Measurements from ENCODE around the gene RNF32.
"Not testable (repeated sequence)": the region's sequence is repeated elsewhere in the genome, so short reads cannot be mapped to it uniquely, and the experiment has no call there.

The RNF32 gene

DNA sequence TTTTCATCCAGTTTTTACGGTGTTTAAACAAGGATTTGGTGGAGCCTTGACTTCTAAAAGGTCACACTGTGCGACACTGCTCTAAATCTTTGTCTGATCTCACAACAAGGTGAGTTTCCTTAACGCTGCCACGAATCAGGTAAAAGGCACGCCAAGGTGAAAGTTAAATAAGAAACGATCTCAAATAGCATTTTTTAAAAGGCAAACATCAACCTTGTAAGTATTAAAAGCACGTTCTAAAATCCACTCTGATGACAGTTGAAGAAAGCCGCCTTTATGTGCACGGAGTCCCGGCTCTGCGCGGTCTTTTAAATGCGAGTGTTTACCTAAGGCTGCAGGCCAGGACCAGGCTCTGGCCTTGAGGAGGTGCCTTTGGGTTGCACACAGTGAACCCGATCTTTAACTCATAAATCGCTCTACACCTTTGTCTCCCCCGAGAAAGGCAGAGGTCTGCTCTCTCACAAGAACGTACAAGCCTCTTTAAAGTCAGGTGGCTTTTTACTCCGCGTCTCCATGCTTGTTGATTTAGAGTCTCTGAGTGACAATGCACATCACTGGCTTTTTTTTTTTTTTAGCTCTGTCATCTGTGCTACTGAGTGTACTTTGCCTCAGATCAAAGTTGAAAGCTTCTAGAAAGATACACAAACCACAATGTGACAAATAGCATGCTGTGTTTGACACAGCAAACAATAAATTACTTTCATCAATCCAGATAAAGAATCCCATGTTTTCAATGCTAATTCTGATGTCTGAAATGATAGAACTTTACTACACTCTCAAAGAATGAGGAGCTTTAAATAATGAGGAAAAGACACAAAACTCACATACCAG lies 25.9 kb upstream of the RNF32 start:
- no peak for DNase-seq (ENCODE audit: low read depth)

DNA sequence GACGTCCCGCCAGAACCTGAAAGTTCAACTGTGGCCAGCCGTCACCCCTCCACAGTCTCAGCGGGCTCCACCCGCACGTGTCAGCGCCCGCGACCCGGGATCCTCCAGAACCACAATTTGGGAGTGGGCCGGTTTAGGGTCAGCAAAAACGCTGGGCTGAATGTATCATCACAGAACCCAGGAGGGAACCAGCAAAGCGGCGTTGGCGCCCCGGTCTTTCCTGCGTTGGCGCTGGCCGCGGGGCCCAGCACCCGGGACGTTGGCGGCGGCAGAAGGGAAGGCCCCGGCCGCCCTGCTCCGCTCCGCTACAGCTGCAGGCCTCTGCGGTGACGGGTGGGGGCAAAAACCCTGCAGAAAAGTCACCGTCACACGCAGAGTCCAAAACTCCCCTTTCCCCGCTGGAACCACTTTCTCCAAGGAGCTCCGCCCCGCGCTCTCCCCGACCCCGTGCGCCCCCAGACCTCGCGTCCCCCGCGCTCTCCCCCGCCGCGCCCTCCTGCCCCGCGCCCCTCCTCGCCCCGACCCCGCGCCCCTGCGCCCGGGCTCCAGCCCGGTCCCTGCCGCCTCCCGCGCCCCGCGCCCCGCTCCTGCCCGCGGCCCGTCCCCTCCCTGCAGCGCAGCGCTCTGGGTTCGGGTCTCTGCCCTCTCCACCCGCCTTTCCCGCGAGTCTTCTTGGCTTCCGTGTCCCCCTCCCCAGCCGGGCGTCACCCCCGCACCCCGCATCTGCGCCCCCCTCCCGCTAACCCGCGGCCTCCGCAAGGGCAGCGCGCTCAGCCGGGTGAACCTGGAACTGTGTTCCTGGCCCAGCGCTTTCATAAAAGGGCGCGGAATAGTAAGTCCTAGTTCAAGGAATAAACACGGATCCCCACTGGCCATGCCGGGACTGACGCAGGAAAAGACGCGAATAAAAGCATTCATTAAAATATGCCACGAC lies 24.0 kb upstream of the RNF32 start:
- no peak for DNase-seq (ENCODE audit: low read depth)

DNA sequence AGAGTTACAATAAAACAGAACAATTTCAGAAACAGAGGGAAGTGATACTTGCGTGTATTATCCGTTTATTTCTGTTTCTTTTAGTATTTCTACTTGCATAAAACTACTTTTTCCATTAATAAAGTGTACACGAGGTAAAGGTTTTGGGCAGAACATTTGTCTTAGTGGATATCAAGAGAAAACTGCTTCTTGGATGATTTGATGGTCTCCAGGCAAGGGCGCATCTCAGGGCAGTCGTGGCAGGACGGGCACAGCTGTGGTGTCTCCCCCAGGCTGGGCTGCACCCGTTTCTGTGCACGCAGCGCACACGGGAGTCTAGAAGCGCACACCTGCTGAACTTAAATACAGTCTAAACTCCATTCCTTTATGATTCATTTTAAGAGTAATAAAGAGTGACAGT lies 23.4 kb upstream of the RNF32 start:
- DNase-seq (ENCODE audit: low read depth): no peak

- DNase-seq (ENCODE audit: low read depth): no peak
These were observed 22.3 kb upstream of the RNF32 start for GRCh38 chr7:156618078-156618779.

- no peak for DNase-seq (ENCODE audit: low read depth)
These were observed 21.7 kb upstream of the RNF32 start for GRCh38 chr7:156618780-156619367.

- DNase-seq (ENCODE audit: low read depth): not testable (repeated sequence)
These were observed 20.9 kb upstream of the RNF32 start for GRCh38 chr7:156619488-156620290.

- no peak for DNase-seq (ENCODE audit: low read depth)
These were observed 20.3 kb upstream of the RNF32 start for GRCh38 chr7:156620291-156620675.

GRCh38 chr7:156621652-156622051 lies 18.9 kb upstream of the RNF32 start:
- DNase-seq (ENCODE audit: low read depth): no peak

GRCh38 chr7:156625580-156625979 lies 15.0 kb upstream of the RNF32 start:
- no peak for DNase-seq (ENCODE audit: low read depth)

DNA sequence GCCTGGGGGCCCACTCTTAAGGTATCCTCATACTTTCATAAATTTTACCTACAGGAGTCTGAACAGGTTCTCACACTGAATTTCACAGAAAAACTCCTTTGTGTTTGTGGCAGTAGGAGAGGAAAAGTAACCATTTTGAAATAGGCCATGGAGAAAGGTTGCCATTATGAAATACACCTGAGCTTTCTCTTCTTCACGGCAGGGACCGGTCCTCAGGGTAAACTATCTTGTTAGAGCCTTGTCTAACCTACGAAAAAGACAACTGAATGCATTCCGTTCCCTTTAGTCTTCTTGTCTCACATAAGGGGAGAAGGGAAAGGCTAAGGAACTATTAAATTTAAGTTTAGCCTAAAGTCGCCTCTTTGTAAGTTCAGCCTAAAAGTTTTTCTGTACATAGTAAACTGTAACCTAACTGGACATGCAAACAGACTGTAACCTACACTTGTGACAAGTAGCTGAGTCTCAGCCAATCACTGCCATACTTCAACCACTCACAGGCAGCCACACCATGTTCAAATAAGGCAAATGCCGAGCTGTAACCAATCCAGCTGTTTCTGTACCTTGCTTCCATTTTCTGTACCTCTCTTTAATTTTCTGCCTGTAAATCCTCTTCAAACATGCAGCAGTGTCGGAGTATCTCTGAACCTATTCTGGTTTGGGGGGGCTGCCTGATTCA lies 14.2 kb upstream of the RNF32 start:
- DNase-seq (ENCODE audit: low read depth): no peak

GRCh38 chr7:156628562-156628961 lies 12.0 kb upstream of the RNF32 start:
- no peak for DNase-seq (ENCODE audit: low read depth)

DNA sequence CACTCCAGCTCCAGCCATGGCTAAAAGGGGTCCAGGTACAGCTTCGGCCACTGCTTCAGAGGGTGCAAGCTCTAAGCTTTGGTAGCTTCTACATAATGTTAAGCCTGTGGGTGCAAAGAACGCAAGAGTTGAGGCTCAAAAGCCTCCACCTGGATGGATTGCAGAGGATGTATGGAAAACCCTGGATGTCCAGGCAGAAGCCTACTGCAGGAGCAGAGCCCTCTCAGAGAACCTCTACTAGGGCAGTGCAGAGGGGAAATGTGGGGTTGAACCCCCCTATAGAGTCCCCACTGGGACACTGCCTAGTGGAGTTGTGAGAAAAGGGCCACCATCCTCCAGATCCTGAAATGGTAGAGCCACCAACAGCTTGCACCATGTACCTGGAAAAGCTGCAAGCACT lies 10.7 kb upstream of the RNF32 start:
- DNase-seq (ENCODE audit: low read depth): no peak

- DNase-seq (ENCODE audit: low read depth): no peak
These were observed 6.5 kb upstream of the RNF32 start for GRCh38 chr7:156634117-156634516.

GRCh38 chr7:156635529-156636385 lies 4.8 kb upstream of the RNF32 start:
- DNase-seq (ENCODE audit: low read depth): no peak

- DNase-seq (ENCODE audit: low read depth): not testable (repeated sequence)
These were observed 3.5 kb upstream of the RNF32 start for GRCh38 chr7:156637093-156637492.

DNA sequence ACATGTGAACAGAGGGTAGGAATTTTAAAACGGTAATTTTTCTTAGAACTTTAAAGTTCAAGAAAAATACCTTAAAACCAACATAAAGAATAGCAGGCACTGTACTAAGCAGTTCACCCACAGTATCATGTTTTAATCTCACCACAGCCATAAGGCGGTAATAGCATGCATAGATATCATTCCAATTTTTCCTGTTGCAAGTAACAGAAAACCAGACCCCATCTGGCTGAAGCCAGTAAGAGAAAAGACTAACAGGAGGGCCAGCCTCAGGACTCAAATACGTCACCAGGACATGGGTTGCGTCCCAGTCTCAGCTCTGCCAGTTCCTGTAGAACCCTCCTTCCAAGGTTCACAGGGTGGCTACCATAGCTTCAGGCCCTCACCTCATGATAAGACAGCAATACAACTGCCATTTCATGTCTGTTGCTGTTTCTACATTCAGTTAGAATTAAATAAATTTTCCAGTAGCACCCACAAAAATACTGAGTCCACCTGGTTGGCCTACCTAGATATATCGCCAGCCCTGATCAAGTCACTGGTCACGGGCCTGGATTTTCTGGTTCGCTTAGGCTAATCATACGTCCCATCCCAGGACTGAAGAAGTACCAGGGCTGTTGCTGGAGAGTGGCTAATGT lies 2.0 kb upstream of the RNF32 start:
- no peak for DNase-seq (ENCODE audit: low read depth)

- no peak for DNase-seq (ENCODE audit: low read depth)
These were observed 933 bp upstream of the RNF32 start for GRCh38 chr7:156639426-156640256.

DNA sequence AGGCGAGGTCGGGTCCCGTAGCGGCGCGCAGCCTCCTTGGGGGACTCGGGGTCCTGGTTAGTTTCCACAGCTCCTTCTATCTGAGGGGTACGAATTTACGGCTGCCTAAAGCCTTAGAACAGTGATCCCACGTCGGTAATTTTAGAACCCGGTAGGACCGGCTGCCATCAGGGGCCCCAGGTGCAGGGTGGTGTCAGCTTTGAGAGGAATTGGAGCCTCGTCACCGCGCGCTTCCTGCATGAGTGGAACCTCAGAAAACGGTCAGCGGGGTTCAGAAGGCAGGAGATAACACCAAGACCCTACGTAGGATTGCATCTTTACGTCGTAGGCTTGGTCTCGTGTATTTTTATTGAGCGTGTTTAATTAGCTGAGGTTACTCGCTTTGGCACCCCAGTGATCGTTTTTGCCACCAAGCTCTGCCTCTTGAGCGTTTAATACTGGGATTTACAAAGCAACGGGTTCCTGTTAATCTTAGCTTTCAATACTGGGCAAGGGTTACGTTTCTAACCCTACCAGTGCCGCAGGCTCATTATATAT lies 443 bp downstream of the RNF32 start:
- DNase-seq (ENCODE audit: low read depth): no peak

All from fibroblast of the conjunctiva (primary cell).